Stimulated activated effector memory CD8-positive, alpha-beta T cell treated with anti-CD3 and anti-CD28 coated beads, Interleukin-12 subunit alpha, Interleukin-12 subunit beta, amount 100 ng/mL, for 72 hours (primary cell): ENCODE data around the gene VIM.
"Not testable (repeated sequence)": the region's sequence is repeated elsewhere in the genome, so short reads cannot be mapped to it uniquely, and the experiment has no call there.

ENCODE experiments used
- ATAC-seq: fragments of 150-1000 bp; cut with Tn5 transposase; 2 replicates; pipeline ENCODE4 v1.10.0; 2021
- DNase-seq, 2 donors: peaks; one replicate each; pipeline ENCODE4 v3.0.0; 2021 to 2022; ENCODE audit warnings: low spot score in 2 of 2
- H3K27ac Mint-ChIP-seq: one replicate; pipeline ENCODE4 v1.8.0; 2022; ENCODE audit warnings: mild to moderate bottlenecking, mixed read lengths
- H3K36me3 Mint-ChIP-seq: one replicate; pipeline ENCODE4 v1.8.0; 2022; ENCODE audit warnings: mild to moderate bottlenecking, mixed read lengths
- H3K4me1 Mint-ChIP-seq: one replicate; pipeline ENCODE4 v1.8.0; 2022; ENCODE audit warnings: mixed read lengths
- H3K4me3 Mint-ChIP-seq: one replicate; pipeline ENCODE4 v1.8.0; 2022; ENCODE audit warnings: mild to moderate bottlenecking, mixed read lengths
- H3K9me3 Mint-ChIP-seq: one replicate; pipeline ENCODE4 v1.8.0; 2022; ENCODE audit warnings: mixed read lengths

VIM gene

DNA sequence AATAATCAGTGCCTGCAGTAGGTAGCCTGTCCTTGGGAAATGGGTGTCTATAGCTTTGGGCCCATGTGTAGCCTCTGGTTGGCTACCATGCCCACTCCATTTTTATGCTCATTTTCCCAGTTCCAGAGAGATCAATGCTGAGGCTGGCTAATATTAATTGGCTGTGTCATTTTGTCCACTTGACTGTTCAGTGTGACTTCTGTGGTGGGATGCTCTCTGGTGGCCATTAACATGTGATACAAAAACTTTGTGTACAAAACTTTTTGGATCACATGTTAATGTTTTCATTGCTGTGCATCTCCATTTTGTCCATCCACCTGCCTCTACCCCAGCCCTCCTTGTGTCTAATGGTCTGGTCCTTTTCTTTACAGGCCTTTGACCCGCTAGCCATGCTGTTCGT lies 22.7 kb downstream of the VIM start:
- DNase-seq (no peak), ATAC-seq (no peak)
- Mint-ChIP-seq H3K4me3 (no peak overlapping the region), H3K27ac (no peak overlapping the region), H3K36me3 (no peaks in the 10 kb centered on the region), H3K4me1 (peaks cover 4% of the 10 kb centered on the region), H3K9me3 (peaks cover 5% of the 10 kb centered on the region)

DNA sequence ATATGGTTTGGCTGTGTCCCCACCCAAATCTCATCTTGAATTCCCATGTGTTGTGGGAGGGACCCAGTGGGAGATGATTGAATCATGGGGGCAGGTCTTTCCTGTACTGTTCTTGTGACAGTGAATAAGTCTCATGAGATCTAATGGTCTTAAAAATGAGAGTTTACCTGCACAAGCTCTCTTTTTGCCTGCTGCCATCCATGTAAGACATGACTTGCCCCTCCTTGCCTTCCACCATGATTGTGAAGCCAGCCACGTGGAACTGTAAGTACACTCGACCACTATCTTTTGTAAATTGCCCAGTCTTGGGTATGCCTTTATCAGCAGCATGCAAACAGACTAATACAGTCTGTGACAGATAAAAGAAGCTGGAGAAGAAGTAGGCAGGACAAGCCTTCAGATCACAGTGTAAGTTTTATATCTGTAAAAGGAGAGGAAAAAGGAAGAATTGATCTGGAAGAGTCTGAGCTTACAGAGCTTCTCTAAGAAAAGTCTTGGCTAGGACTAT lies 26.6 kb downstream of the VIM start:
- H3K9me3 Mint-ChIP-seq, H3K27ac Mint-ChIP-seq, DNase-seq, H3K4me3 Mint-ChIP-seq, H3K36me3 Mint-ChIP-seq, ATAC-seq: not testable (repeated sequence)
- H3K4me1 Mint-ChIP-seq, result peaks cover 13% of the 10 kb centered on the region

- H3K9me3 Mint-ChIP-seq, result no peaks in the 10 kb centered on the region
- no peak for DNase-seq
- H3K27ac Mint-ChIP-seq, result no peak overlapping the region
- no peaks in the 10 kb centered on the region for H3K36me3 Mint-ChIP-seq
- ATAC-seq, result no peak
- no peak overlapping the region for H3K4me3 Mint-ChIP-seq
- H3K4me1 Mint-ChIP-seq, result peaks cover 13% of the 10 kb centered on the region
Measured at GRCh38 chr10:17255512-17255911, 27.5 kb downstream of the VIM start.

DNA sequence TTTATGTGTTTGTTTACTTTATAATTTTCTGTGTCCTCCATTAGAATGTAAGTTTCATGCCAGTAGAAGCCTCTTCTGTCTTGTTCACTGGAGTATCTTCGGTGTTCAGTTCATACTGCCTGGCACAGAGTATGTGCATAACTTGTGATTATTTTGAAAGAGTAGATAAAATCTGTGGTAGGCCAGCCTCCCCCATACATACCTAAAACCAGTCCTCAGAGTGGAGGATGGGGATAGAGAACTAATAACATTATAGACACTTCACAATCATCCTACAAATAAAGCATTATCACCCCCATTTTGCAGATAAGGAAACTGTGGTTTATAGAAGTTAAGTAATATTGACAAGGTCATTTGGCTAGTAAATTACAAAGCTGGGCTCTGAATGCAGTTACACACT lies 28.0 kb downstream of the VIM start:
- no peak overlapping the region for H3K4me3 Mint-ChIP-seq
- no peaks in the 10 kb centered on the region for H3K36me3 Mint-ChIP-seq
- peaks cover 13% of the 10 kb centered on the region for H3K4me1 Mint-ChIP-seq
- no peak overlapping the region for H3K27ac Mint-ChIP-seq
- ATAC-seq (no peak), DNase-seq (no peak)
- H3K9me3 Mint-ChIP-seq, result peaks cover under 1% of the 10 kb centered on the region

DNA sequence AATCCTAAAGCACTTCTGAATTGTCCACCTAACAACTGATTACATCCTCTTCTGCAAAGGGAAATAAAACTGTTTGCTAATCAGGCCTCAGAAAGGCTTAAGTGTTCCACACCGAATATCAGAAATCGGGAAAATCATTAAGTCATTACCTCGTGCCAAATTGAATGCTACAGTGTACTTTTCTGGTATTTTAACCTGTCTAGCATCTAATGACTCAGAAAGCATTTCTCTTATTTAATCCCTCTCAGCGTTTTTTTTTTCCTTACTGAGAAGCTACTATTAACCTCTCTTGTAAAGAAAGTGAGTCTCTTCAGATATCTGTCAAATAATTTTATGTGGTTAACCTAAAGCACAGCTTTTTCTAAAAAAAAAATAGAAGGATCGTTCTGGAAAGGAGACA lies 28.6 kb downstream of the VIM start:
- Mint-ChIP-seq H3K36me3 (no peaks in the 10 kb centered on the region), H3K9me3 (peaks cover 4% of the 10 kb centered on the region)
- ATAC-seq, result no peak

DNA sequence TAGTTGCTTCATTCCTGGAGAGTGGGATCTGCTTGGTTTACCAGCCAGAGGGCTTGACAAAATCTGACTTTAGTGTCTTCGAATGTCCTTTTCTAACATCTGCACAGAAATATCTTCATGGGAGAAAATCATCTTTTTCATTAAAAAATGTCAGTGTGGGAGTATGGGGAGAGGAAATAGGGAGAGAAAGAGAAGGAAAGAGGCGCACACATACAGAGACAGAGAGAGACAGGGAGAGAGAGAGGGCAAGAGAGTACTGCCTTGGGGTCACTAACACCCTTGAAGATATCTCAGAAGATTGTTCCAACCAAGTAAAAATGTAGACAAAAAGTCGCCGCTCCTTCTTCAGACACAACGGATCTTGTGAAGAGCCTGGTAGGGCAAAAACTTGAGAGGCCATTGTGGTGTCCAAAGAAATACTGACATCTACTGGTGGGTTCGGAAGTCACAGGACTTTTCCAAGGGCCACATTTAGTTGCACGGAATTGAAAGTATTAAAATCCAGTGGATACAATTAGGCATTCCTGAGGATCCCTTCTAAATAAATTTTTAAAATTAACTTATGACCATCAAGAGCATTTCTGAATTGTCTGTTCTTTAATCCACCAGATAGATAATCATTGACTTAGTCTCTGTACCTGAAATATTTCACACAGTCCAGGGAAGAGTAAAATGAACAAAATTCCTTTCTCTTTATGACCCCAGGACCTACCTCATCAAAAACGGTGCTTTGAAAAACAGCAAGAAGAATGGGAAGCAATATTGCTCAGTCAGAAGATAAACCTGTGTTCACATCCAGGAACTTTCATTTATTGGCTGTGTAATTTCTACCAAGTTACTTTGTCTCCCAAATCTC lies 29.7 kb downstream of the VIM start:
- DNase-seq, result peak; percentile 46 to 75
- H3K9me3 Mint-ChIP-seq, result peaks cover 8% of the 10 kb centered on the region

More for the DNA sequence above, 28.6 kb downstream of the VIM start:
- no peak overlapping the region for H3K4me3 Mint-ChIP-seq
- H3K4me1 Mint-ChIP-seq, result peaks cover 13% of the 10 kb centered on the region
- no peak for DNase-seq
- H3K27ac Mint-ChIP-seq, result no peak overlapping the region

DNA sequence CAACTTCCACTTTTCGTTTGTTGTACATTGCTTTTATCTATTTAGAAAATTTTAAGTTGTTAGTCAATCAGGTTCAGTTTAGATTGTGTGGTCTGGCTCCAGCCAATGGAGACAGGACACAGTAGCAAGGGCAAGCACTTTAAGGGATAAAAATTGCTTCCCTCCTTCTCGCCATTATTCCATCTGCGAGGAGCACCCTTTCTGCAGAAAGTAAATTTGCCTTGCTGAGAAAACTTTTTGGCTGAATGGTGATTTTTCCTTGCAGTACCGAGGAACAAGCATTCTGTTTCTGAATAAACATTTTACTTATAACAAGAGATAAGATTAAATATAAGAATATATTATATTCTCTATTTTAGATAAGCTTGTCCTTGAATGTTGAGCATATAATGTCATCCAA lies 34.5 kb downstream of the VIM start:
- peaks cover under 1% of the 10 kb centered on the region for H3K4me1 Mint-ChIP-seq
- no peaks in the 10 kb centered on the region for H3K36me3 Mint-ChIP-seq
- H3K9me3 Mint-ChIP-seq, result peaks cover 19% of the 10 kb centered on the region
- no peak overlapping the region for H3K27ac Mint-ChIP-seq
- H3K4me3 Mint-ChIP-seq, result no peak overlapping the region
- no peak for ATAC-seq
- no peak for DNase-seq

More for the DNA sequence above, 29.7 kb downstream of the VIM start:
- peaks cover 13% of the 10 kb centered on the region for H3K4me1 Mint-ChIP-seq
- peak; percentile 77 for ATAC-seq
- no peak overlapping the region for H3K27ac Mint-ChIP-seq
- H3K4me3 Mint-ChIP-seq, result peak overlapping the region; percentile 35
- no peaks in the 10 kb centered on the region for H3K36me3 Mint-ChIP-seq

- H3K36me3 Mint-ChIP-seq, result no peaks in the 10 kb centered on the region
- H3K4me1 Mint-ChIP-seq, result no peaks in the 10 kb centered on the region
- ATAC-seq (no peak), DNase-seq (no peak)
- H3K27ac Mint-ChIP-seq, result no peak overlapping the region
- no peak overlapping the region for H3K4me3 Mint-ChIP-seq
- H3K9me3 Mint-ChIP-seq, result peaks cover 19% of the 10 kb centered on the region
Measured at GRCh38 chr10:17263580-17263979, 35.5 kb downstream of the VIM start.

DNA sequence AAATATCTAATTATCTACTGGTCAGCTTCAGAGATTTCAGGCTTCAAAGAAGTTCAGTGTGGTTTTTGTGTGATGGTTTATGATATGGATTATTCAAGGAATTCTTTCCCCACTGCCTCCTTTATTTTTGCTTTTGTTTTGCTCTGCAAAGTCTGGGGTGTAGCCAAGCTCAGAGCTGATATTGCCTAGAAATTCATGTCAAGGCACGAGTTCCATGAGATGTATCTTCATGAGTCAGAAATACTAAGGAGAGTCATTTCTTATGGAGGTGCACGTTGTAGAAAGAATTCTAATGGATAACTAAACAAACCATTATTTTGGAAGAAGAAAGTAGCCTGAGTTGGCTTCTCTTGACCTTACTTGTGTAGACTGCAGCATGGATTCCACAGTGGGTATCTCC lies 37.4 kb downstream of the VIM start:
- Mint-ChIP-seq H3K27ac (no peak overlapping the region), H3K4me1 (no peaks in the 10 kb centered on the region), H3K4me3 (no peak overlapping the region), H3K36me3 (no peaks in the 10 kb centered on the region), H3K9me3 (peaks cover 19% of the 10 kb centered on the region)
- DNase-seq (no peak), ATAC-seq (no peak)

DNA sequence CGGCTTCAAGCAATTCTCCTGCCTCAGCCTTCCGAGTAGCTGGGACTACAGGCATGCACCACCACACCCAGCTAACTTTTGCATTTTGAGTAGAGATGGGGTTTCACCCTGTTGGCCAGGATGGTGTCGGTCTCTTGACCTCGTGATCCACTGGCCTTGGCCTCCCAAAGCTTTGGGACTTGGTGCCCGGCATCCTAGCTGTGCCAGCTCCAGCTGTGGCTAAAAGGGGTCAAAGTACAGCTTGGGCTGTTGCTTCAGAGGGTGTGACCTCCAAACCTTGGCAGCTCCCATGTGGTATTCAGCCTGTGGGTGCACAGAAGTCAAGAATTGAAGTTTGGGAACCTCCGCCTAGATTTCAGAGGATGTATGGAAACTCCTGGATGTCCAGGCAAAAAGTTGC lies 38.5 kb downstream of the VIM start:
- H3K4me1 Mint-ChIP-seq, H3K36me3 Mint-ChIP-seq, H3K4me3 Mint-ChIP-seq, H3K27ac Mint-ChIP-seq, ATAC-seq, DNase-seq: not testable (repeated sequence)
- peaks cover 16% of the 10 kb centered on the region for H3K9me3 Mint-ChIP-seq

GRCh38 chr10:17272648-17273047 lies 44.6 kb downstream of the VIM start:
- no peaks in the 10 kb centered on the region for H3K36me3 Mint-ChIP-seq
- H3K27ac Mint-ChIP-seq, result no peak overlapping the region
- H3K4me3 Mint-ChIP-seq, result no peak overlapping the region
- H3K9me3 Mint-ChIP-seq, result no peaks in the 10 kb centered on the region
- ATAC-seq, result no peak
- no peak for DNase-seq
- peaks cover 4% of the 10 kb centered on the region for H3K4me1 Mint-ChIP-seq

- no peaks in the 10 kb centered on the region for H3K36me3 Mint-ChIP-seq
Measured at GRCh38 chr10:17273403-17273802, 45.4 kb downstream of the VIM start.

GRCh38 chr10:17276756-17277424 lies 48.8 kb downstream of the VIM start:
- DNase-seq (no peak), ATAC-seq (no peak)
- no peaks in the 10 kb centered on the region for H3K36me3 Mint-ChIP-seq
- no peak overlapping the region for H3K4me3 Mint-ChIP-seq
- H3K27ac Mint-ChIP-seq, result no peak overlapping the region
- peaks cover 4% of the 10 kb centered on the region for H3K4me1 Mint-ChIP-seq
- H3K9me3 Mint-ChIP-seq, result peaks cover 7% of the 10 kb centered on the region

More at GRCh38 chr10:17273403-17273802, 45.4 kb downstream of the VIM start:
- Mint-ChIP-seq H3K9me3 (no peaks in the 10 kb centered on the region), H3K4me3 (no peak overlapping the region), H3K4me1 (peaks cover 4% of the 10 kb centered on the region), H3K27ac (peak overlapping the region; percentile 16)
- peak; percentile 60 for ATAC-seq
- no peak for DNase-seq

GRCh38 chr10:17278607-17279240 lies 50.7 kb downstream of the VIM start:
- peaks cover 10% of the 10 kb centered on the region for H3K9me3 Mint-ChIP-seq
- no peak for ATAC-seq
- no peaks in the 10 kb centered on the region for H3K36me3 Mint-ChIP-seq
- H3K4me1 Mint-ChIP-seq, result peaks cover 4% of the 10 kb centered on the region
- H3K27ac Mint-ChIP-seq, result no peak overlapping the region
- no peak for DNase-seq
- no peak overlapping the region for H3K4me3 Mint-ChIP-seq

DNA sequence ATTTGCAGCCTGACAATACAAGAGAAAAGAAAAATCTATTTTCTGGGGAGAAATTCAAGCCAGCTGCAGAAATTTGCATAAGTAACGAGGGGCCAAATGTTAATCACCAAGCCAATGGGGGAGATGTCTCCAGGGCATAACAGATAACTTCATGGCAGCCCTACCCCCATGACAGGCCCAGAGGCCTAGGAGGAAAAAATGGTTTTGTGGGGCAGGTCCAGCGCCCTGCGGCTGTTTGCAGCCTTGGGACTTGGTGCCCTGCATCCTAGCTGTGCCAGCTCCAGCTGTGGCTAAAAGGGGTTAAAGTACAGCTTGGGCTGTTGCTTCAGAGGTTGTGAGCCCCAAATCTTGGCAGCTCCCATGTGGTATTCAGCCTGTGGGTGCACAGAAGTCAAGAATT lies 54.3 kb downstream of the VIM start:
- peaks cover 10% of the 10 kb centered on the region for H3K9me3 Mint-ChIP-seq
- H3K27ac Mint-ChIP-seq, result no peak overlapping the region
- no peak overlapping the region for H3K4me3 Mint-ChIP-seq
- no peaks in the 10 kb centered on the region for H3K4me1 Mint-ChIP-seq
- no peak for ATAC-seq
- no peak for DNase-seq
- no peaks in the 10 kb centered on the region for H3K36me3 Mint-ChIP-seq
